Natural killer cell (primary cell): ENCODE results near the gene RSPH6A. TPM values are rescaled to one million over a fixed set of nuclear protein-coding genes. Genes with fewer than 3 reads are reported as not detected.

Experiments used
- ATAC-seq, 3 donors: fragments of 150-1000 bp in 2 of 3; fragments of 200-7000 bp in 1 of 3; cut with Tn5 transposase; 1 replicate in 1 of 3; 2 replicates in 2 of 3; pipeline ENCODE4 v1.10.0; 2021; ENCODE audit warnings: mild to moderate bottlenecking in 2 of 3, moderate library complexity in 2 of 3
- DNase-seq, 2 donors: peaks; one replicate each; pipeline versions ENCODE4 v3.0.0 to v3.0.0-alpha.2; 2013 to 2021; ENCODE audit warnings: mixed read lengths in 1 of 2
- H3K27ac ChIP-seq: one replicate; pipeline ENCODE4 v1.5.1; 2013; ENCODE audit warnings: mild to moderate bottlenecking, low read length
- H3K27me3 ChIP-seq: one replicate; pipeline ENCODE4 v1.6.1; 2013; ENCODE audit warnings: low read length; ENCODE audit not compliant: control insufficient read depth, insufficient read depth
- H3K36me3 ChIP-seq: one replicate; pipeline ENCODE4 v1.6.1; 2013; ENCODE audit warnings: low read length; ENCODE audit not compliant: control insufficient read depth, insufficient read depth
- H3K4me1 ChIP-seq: one replicate; pipeline ENCODE4 v1.6.1; 2013; ENCODE audit warnings: low read length; ENCODE audit not compliant: control insufficient read depth, insufficient read depth
- H3K4me3 ChIP-seq: one replicate; pipeline ENCODE4 v1.5.1; 2013; ENCODE audit warnings: low read length
- H3K9me3 ChIP-seq: one replicate; pipeline ENCODE4 v1.6.1; 2013; ENCODE audit warnings: low read length; ENCODE audit not compliant: control insufficient read depth, insufficient read depth
- H3K27ac Mint-ChIP-seq, 2 donors: one replicate each; pipeline ENCODE4 v1.8.0; 2022; ENCODE audit warnings: mild to moderate bottlenecking in 2 of 2, mixed read lengths in 2 of 2, moderate library complexity in 1 of 2
- H3K27me3 Mint-ChIP-seq, 2 donors: one replicate each; pipeline ENCODE4 v1.8.0; 2022; ENCODE audit warnings: low read depth in 2 of 2, mixed read lengths in 2 of 2
- H3K36me3 Mint-ChIP-seq: one replicate; pipeline ENCODE4 v1.8.0; 2022; ENCODE audit warnings: mixed read lengths
- H3K4me1 Mint-ChIP-seq, 2 donors: one replicate each; pipeline ENCODE4 v1.8.0; 2022; ENCODE audit warnings: mixed read lengths in 2 of 2
- H3K4me3 Mint-ChIP-seq: one replicate; pipeline ENCODE4 v1.8.0; 2022; ENCODE audit warnings: mild to moderate bottlenecking, moderate library complexity, mixed read lengths
- H3K9me3 Mint-ChIP-seq, 2 donors: one replicate each; pipeline ENCODE4 v1.8.0; 2022; ENCODE audit warnings: mixed read lengths in 2 of 2
- CTCF ChIP-seq: fragments of 200-600 bp; IDR thresholded peaks from one replicate; pipeline ENCODE4 v1.8.0; 2022; ENCODE audit warnings: antibody characterized with exemption
- WGBS: methylation state at CpG from one replicate; pipeline ENCODE4 v1.1.7; 2013; ENCODE audit warnings: missing lambda C conversion rate; ENCODE audit not compliant: insufficient coverage; 5-methylcytosine and 5-hydroxymethylcytosine counted together
- intact Hi-C: fragments of 100-400 bp; cut with micrococcal nuclease; formaldehyde crosslinking; loops from one replicate; pipeline ENCODE4 v1.14.2; 2022
- total RNA-seq, 4 donors: library from RNA; stranded (reverse); fragments of 120-200 nt in 1 of 4; gene quantifications; one replicate each; pipeline versions ENCODE4 v1.2.3 to v1.2.4, GENCODE V29; 2013 to 2022

RSPH6A gene
- total RNA-seq, 3 donors from 2014 or later (not counting 1 experiment from before 2014, with no cell fraction given) = 0.18 to 0.63 (median 0.31) TPM

- no peak overlapping the region for H3K27ac ChIP-seq
- Mint-ChIP-seq H3K36me3 (no peaks in the 10 kb centered on the region), H3K9me3 (no peaks in the 10 kb centered on the region), H3K4me3 (no peak overlapping the region), H3K27ac (no peak overlapping the region), H3K4me1 (no peaks in the 10 kb centered on the region), H3K27me3 (no peaks in the 10 kb centered on the region)
- 94% methylated on average over 11 of the region's 11 CpGs for WGBS
- peaks cover 86% of the 10 kb centered on the region for H3K36me3 ChIP-seq
- intact Hi-C loops = no loop called here
- H3K4me3 ChIP-seq = no peak overlapping the region
- no peaks in the 10 kb centered on the region for H3K27me3 ChIP-seq
- TF ChIP-seq CTCF = no peak
- DNase-seq (no peak), ATAC-seq (no peak)
- no peaks in the 10 kb centered on the region for H3K4me1 ChIP-seq
- H3K9me3 ChIP-seq = no peaks in the 10 kb centered on the region
These were observed 11.8 kb upstream of the RSPH6A start for GRCh38 chr19:45826934-45827333.

GRCh38 chr19:45825917-45826893 lies 11.1 kb upstream of the RSPH6A start:
- Mint-ChIP-seq H3K4me3 (no peak overlapping the region), H3K27me3 (no peaks in the 10 kb centered on the region), H3K27ac (no peak overlapping the region), H3K36me3 (no peaks in the 10 kb centered on the region), H3K9me3 (no peaks in the 10 kb centered on the region), H3K4me1 (no peaks in the 10 kb centered on the region)
- H3K9me3 ChIP-seq = no peaks in the 10 kb centered on the region
- no peak for ATAC-seq
- intact Hi-C loops = no loop called here
- no peak for DNase-seq
- H3K27me3 ChIP-seq = no peaks in the 10 kb centered on the region
- no peaks in the 10 kb centered on the region for H3K4me1 ChIP-seq
- no peak for TF ChIP-seq CTCF
- peaks cover 82% of the 10 kb centered on the region for H3K36me3 ChIP-seq
- H3K27ac ChIP-seq = no peak overlapping the region
- WGBS = 86% methylated on average over 22 of the region's 22 CpGs
- H3K4me3 ChIP-seq = no peak overlapping the region

GRCh38 chr19:45825263-45825605 lies 10.1 kb upstream of the RSPH6A start:
- 97% methylated on average over 7 of the region's 8 CpGs for WGBS
- Histone ChIP-seq H3K4me3 (no peak overlapping the region), H3K9me3 (no peaks in the 10 kb centered on the region), H3K4me1 (no peaks in the 10 kb centered on the region), H3K27ac (no peak overlapping the region), H3K36me3 (peaks cover 80% of the 10 kb centered on the region), H3K27me3 (no peaks in the 10 kb centered on the region)
- Mint-ChIP-seq H3K27me3 (no peaks in the 10 kb centered on the region), H3K4me3 (no peak overlapping the region), H3K9me3 (no peaks in the 10 kb centered on the region), H3K36me3 (no peaks in the 10 kb centered on the region), H3K27ac (no peak overlapping the region), H3K4me1 (no peaks in the 10 kb centered on the region)
- ATAC-seq (no peak), DNase-seq (no peak)
- TF ChIP-seq CTCF = no peak
- intact Hi-C loops = no loop called here
